ENCODE data around the gene CERS6.

DNA sequence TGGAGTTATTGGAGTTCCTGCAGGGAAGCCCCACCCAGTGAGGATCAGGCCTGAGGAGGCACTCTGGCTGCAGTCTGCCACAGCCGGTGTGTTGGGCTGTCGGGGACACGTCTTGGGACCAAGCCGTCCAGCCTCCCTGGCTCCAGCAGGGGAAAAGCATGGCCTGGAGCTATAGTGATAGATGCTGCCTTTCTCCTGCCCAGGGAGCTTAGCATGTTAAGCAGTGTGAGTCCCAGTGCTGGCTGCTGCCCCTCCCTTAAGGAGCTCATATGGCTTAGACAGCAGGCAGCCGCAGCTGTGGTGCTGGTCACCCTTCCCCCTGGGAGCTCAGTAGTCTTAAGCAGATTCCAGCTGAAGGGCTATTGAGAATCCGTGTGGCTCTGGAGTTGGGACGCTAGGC, 78.9 kb downstream of the CERS6 start:
- TF ChIP-seq, protein P1, sequence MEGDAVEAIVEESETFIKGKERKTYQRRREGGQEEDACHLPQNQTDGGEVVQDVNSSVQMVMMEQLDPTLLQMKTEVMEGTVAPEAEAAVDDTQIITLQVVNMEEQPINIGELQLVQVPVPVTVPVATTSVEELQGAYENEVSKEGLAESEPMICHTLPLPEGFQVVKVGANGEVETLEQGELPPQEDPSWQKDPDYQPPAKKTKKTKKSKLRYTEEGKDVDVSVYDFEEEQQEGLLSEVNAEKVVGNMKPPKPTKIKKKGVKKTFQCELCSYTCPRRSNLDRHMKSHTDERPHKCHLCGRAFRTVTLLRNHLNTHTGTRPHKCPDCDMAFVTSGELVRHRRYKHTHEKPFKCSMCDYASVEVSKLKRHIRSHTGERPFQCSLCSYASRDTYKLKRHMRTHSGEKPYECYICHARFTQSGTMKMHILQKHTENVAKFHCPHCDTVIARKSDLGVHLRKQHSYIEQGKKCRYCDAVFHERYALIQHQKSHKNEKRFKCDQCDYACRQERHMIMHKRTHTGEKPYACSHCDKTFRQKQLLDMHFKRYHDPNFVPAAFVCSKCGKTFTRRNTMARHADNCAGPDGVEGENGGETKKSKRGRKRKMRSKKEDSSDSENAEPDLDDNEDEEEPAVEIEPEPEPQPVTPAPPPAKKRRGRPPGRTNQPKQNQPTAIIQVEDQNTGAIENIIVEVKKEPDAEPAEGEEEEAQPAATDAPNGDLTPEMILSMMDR (IDR thresholded peaks at IDR 0.05; ENCODE audit: poor library complexity) = no peak
- TF ChIP-seq EZH2phosphoT487 (IDR thresholded peaks at IDR 0.05; ENCODE audit: low read depth, severe bottlenecking, unreplicated experiment) = no peak
- no peak for TF ChIP-seq EZH2 (IDR thresholded peaks at IDR 0.05; ENCODE audit: borderline replicate concordance)
